D341Med (cell line): ENCODE data around the gene CEP85L.
"Not testable (repeated sequence)": the region's sequence is repeated elsewhere in the genome, so short reads cannot be mapped to it uniquely, and the experiment has no call there.

Source experiments
- DNase-seq: peaks from one replicate; pipeline ENCODE4 v3.0.0; 2012; ENCODE audit warnings: low spot score

The CEP85L gene

DNA sequence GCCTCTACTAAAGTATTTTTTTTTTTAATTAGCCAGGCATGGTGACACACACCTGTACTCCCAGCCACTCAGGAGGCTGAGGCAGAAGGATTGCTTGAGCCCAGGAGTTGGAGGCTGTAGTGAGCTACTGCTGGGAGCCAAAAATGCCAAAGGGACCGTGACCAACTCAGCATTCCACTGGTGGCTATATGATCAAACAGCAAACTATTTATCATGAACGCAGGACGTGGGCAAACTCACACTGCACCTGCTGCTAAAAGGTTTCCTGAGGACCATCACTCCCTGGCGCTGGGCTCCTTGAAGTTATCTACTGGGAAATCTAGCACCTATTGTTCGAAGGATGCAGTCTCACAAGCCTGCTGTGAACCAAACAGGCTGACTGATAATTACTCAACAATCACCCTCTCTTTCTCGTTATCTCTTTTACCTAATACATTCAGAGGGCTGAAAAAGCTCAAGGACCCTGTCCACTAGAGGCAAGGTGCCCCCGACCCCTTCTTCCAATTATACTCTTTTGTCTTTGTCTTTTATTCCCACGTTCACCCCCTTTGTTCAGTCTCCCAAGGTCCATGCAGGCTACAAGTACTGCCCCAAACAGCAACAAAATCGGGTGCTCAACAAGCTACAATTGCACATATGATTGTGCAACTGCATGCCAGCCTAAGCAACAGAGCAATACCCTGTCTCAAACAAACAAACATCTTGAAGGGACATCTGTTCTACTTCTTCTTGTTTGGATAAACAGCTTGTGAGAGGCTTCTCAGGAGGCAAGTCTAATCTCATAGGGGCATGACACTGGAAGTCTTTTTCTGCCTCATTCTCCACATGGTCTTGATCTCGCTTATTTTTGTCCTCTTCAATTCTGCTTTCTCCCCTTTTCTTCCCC lies 151.0 kb downstream of the CEP85L start:
- DNase-seq = no peak

DNA sequence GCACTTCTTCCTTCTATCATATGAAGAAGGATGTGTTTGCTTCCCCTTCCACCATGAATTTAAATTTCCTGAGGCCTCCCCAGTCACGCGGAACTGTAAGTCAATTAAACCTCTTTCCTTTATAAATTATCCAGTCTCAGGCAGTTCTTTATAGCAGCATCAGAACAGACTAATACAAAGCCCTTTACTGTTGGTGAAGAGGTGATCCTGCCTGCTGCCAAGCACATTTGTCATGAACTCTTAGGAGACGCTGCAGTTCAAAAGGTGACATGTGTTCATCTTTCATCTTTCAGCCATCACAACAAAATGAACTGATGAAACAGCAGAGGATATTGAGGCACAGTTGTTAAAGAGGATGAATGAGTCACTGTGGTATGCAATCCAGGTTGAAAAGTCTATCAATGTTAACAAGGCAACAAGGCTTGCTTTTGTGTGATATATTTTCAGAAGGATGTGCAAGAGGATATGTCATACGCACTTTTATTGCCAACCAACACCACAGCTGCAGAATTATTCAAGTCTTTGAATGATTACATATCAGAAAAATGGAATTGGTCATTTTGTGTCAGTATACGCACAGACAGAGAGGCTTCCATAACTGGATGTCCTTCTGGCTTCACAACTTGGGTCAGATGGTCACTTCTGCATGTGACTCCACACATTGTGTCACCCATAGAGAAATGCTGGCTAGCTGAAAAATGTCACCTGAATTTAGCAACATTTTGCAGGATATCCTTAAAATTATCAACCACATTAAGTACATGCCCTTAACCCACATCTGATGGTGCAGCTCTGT lies 155.7 kb downstream of the CEP85L start:
- DNase-seq = no peak

DNA sequence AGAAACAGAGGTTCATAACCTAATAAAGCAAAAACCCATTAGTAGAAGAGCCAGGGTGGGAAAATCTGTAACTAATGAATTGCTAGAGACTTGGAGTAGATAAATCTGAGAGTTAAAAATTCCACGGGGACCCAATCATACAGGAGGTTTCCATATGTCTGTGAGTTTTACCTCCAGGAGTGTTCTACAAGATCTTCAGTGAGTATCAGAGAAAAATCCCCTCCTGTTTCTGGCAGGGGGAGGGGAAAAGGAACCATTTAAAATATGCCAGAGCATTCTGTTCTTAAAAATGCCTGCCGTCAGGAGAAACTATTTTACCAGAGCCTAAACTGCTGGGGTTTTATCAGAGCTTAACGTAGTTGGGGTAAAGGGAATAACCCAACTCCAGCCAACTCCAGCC lies 157.3 kb downstream of the CEP85L start:
- DNase-seq = no peak

DNA sequence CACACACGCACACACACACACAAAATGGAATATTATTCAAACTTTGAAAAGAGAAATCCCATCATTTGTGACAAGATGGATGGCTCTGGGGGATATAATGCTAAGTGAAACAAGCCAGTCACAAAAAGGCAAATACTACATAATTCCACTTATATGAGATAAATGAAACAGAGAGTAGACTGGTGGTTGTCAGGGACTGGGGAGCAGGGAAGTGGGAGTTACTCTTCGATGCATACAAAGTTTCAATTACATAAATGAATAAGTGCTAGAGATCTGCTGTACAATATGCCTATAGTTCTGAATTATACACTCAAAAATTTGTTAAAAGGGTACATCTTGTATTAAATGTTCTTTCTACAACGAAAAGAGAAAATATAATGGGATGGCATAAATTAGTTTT lies 161.4 kb downstream of the CEP85L start:
- DNase-seq = no peak

DNA sequence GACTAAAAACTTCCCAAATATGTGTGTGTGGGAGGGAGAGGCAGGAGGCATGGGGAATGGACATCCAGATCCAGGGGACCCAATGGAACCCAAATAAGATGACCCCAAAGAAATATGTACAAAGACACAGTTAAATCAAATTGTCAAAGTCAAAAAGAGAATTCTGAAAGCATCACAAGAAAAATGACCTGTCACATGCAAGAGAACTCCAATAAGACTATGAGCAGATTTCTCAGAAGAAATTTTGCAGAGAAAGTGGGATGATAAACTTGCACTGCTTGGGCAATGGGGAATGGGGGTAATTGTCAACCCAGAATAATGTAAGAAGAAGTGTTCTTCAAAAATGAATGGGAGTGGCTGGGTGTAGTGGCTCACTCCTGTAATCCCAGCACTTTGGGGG lies 162.8 kb downstream of the CEP85L start:
- no peak for DNase-seq

DNA sequence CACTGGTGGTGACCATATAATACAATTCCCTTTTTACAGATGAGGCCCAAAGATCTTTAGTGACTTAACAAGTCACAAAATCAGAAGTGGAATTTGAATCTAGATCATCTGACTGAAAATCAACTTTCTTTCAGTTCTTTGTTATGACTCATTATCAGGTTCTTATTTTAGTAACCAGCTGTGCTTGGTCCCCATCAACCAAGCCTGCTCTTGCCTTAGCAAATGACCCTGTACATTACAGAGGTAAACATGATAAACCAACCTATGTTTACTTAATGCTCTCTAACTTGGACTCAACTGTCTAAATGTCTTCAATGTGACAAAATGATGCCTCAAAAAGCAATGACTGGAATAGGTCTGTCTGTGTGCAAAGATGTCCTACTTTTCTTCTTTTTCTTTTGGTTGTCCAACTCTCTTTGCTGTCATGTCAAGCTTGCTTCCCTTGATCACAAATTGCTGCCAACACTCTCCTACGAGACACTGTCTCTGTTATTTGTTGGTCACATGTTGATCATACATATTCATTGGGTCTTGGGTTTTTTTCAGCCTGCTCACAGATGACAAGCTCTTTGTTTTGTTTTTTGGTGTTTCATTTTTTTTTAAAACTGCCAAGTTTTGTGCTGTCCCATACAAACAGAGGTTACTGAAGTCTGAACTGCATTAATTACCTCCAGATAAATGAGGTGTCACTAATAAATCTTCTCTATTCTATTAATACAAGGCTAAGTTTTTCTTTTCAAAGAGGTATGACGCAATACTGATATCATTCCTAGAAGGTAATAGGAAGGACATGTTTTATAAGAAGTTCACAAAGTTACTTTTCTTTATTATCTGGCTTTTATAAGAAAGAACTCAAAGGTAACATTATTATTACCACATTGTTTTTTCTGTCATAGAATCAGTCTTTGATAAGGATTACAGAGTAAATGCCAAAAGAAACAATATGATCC lies 165.5 kb downstream of the CEP85L start:
- no peak for DNase-seq

DNA sequence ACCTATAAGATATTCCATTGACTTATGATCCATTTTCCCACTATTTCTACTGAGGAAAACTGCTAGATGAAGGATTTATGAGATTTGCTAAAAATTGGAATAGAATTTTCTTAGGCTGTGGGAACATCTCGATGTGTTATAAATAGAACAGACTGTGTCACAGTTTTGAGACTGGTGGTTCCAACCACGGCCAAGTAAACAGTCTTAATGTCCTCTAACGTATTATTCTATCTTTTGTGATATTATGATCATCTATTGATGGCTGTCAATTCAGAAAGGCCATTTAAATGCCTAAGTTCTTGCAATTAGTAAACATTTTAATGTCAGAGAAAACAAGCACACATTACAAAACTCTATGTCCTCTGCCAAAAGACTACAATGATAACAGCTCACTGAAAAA lies 174.8 kb downstream of the CEP85L start:
- no peak for DNase-seq

DNA sequence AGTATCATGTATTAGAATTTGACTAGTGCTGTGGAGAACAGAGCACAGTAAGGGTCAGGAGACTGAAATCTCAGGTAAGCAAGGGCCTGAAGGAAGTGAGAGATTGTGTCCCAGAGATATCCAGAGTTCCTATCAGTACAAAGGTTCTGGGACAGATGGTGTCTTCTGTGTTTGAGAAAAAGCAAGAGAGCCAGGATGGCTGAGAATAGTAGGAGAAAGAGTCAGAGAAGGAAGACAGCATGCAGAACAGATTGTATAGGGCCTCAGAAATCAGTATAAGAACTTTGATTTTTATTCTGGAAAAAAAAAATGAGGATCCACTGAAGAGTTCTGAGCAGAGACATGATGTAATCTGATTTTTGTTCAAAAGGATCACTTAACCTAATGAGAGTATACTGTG lies 178.1 kb downstream of the CEP85L start:
- DNase-seq = no peak

DNA sequence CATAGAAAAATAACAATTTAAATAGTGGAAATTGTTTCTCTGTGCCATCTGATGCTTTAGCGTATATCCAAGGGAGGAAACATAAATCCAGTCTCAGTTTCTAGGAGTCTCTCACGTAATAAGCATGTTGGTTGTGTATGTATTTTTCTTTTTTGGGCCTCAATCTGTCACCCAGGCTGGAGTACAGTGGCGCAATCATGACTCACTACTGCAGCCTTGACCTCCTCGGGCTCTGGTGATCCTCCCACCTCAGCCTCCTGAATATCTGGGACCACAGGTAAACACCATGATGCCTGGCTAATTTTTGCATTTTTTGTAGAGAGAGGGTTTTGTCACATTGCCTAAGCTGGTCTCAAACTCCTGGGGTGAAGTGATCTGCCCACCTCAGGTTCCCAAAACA lies 181.9 kb downstream of the CEP85L start:
- DNase-seq = no peak

DNA sequence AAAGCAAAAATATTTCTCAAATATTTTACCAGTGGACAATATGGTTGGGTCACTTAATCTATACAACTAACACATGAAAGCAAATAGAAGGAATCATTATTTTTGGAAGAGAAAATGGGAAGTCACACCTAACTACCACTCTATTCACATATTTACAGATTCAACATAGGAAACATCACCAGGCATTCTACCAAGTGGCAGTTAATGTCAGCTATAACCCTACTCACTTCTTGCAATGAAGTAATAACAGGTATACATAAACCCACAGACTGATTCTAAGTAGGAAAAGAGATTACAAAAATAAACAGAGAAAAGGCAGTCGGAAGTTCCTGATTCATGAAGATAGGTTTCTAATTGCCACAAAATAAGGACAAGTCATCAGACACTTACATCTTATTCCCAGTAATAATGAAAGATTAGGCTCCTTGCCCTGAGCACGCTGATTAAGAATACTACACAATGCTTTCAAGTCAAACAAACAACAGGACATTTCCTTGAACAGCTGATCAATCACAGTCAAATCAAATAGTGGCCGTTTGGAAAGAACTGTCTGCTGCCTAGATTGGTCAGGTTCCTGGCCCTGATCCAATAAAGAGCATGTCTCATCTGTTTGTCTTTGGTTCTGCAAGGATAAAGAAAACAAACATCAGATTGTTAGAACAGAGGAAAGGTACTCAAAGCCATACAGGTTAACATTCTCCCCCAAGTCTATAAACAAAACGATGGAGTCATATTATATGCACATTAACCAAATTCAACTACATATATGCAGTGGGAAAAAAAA lies 182.5 kb downstream of the CEP85L start:
- DNase-seq = no peak

DNA sequence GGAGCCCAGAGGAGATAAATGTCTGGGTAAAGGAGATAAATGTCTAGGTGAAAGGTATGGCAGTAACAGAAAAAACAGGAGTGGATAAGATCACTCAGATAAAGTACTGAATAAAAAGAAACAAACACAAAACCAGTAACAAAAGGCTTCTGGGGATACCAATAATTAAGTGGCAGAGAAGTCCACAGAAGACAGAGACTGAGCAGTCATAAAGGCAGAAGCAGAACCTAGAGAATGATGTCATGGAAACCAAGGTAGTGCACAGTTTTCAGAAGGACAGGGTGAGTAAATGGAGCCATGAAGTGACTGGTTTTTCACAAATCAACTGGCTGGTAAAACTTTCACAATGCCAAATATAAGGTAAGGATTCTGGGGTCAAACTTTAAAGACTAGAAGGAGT lies 184.2 kb downstream of the CEP85L start:
- DNase-seq = no peak

DNA sequence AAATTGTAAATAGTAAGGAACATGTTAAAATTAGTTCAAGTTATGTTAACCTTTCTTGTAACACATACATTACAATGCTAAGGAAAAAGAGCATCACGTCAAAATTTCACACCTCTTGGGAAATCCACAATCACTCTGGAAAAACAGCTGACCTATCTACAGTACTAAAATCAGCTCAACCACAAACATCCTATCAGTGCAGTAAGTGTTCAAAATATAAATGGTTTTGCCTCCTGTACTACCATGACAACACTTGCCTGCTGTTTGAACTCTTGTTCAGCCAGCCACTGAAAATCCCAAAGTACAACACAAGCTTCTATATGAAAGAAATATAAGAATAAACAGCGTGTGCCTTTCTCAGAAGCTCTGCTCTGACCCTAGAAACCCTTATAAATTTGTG lies 186.8 kb downstream of the CEP85L start:
- no peak for DNase-seq

DNA sequence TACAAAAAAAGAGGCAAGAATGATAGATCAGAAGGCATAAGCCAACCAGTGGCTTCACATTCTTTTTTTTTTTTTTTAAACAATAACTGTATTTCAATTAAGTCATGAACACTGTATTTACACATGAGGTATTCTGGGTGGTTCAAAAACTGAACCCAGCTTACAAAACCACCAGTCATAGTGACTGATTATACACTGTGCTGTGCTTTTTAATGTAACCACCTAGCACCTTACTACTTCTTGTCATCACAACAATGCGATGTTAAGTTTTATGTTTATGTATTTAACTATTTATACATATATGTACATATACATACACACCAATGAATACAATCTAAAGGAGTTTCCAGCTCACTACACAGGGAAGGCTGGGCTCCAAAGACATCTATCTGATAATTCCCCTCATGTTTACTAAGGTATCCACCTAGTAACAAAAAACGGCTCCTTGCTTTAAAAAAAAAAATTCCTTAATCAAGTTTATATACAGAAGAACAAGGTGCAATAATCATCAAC lies 190.4 kb downstream of the CEP85L start:
- no peak for DNase-seq

DNA sequence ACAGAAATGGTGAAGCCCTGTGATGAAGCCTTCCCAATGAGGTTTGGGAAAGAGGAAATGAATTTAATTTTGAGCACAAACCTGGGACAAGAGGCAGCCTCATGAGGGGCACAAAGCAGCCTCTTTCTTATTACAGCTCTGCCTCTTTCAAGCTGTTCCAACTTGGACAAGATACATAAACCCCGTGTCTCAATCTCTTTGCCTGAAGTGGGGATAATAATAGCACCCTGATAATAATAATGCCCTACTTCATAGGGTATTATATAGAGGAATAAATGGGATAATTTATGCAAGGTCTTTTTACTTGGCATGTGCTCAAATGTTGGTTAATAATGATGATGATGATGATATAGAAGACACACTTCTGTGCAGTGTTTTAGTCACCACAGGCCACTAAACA lies 194.4 kb downstream of the CEP85L start:
- DNase-seq = no peak

DNA sequence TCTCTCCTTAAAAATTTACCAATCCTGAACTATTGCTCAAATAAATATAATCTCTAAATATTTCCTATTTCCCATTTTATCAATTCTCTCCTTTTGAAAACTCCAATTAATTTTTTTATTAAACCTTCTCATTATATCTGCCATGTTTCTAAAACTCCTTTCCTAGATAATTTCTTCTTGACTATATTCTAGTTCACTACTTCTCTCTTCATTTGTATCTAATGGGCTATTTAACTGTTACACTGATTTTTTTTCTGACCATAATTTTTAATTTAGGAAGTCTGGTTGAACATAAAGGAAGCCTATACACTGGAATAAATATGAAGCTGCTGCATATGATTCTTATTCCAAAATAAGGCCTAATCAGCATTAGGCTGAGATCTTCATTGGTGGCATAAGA lies 199.6 kb downstream of the CEP85L start:
- DNase-seq = no peak

DNA sequence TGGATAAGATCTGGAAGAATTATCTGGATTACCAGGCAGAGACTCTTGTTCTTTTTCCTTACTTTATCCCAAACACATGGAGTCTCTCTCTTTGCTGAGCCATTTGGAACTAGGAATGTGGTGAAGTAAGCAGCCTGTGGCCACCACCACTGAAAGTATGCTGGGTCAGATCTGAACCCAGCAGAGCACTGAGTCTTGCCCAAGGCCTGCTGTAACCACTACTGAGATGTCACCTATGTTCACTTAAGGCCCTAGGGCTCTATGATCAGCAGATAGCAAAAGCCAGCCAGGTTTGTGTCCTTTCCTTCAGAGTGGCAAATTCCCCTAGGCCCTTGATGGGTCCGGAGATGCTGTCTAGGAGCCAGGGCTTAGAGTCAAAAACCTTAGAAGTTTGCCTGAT lies 206.6 kb downstream of the CEP85L start:
- no peak for DNase-seq

DNA sequence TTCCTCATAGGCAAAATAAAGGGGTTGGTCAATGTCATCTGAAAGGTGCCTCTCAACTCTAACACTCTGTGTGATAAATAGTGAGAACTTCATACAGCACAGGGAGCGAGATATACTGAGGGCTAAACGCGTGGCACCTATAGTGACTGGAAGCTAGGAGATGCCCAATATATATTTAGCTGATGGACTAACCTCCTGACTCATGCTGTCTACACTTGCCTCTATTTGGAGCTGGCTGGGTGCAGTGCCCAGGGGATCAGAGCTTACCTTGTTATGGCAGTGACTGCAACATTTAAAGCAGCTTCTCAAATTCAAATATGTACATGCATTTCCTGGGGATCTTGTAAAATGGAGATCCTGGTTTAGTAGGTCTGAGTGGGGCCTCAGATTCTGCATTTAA lies 214.9 kb downstream of the CEP85L start:
- no peak for DNase-seq

DNA sequence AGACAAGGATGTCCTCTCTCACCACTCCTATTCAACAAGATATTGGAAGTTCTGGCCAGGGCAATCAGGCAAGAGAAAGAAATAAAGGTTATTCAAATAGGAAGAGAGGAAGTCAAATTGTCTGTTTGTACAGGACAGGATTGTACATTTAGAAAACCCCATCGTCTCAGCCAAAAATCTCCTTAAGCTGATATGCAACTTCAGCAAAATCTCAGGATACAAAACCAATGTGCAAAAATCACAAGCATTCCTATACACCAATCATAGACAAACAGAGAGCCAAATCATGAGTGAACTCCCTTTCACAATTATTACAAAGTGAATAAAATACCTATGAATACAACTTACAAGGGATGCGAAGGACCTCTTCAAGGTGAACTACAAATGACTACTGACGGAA lies 217.2 kb downstream of the CEP85L start:
- DNase-seq = not testable (repeated sequence)

DNA sequence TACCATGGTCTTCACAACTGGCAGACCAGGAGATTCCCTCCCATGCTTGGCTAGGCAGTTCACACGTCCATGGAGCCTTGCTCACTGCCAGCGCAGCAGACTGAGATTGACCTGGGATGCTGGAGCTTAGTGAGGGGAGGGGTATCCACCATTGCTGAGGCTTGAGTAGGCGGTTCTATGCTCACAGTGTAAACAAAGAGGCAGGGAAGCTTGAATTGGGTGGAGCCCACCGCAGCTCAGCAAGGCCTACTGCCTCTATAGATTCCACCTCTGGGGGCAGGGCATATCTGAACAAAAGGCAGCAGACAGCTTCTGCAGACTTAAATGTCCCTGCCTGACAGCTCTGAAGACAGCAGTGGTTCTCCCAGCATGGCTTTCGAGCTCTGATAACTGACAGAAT lies 230.1 kb downstream of the CEP85L start:
- DNase-seq = not testable (repeated sequence)

DNA sequence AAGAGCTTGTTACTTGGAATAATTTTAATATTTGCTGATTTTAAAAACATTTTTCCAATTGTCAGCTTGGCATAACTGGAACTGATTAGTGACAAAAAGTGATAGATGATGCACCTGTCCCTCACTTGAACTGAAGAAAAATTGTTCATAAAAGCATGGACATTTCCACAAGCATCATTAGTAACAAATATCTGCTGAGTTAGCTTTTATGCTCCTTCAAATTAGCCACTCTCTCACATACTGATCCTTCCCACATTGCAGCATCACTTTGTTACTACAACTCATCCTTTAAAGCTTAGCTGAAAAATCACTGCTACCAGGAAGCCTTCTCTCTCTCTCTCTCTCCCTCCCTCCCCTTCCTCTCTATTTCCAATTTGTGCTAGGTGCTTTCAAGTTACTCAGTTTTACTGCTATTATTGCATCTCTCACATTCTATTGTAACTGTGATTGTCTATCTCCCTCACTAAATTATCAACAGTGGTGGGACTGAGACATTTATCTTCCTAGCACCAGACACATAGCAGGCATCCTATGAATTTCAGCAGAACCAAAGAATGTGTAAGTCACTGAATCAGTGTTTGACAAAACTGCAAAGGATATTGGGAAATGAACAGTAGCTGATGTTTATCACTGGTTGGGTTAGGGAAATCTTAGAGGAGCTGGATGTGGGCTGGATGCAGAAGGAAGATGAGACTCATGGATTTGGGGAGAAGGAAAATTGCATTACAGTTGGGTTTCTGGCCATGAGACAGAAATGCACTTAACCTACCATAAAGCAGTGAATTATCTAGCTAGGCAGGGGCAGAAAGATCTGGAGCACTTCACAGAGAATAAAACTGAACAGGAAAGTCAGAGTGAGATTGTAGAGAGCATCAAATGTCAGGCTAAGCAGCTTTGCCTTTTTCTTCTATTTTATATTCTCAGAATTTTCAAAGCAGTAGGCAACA lies 231.7 kb downstream of the CEP85L start:
- DNase-seq = no peak
